ENCODE results near the gene DSG3.

DNA sequence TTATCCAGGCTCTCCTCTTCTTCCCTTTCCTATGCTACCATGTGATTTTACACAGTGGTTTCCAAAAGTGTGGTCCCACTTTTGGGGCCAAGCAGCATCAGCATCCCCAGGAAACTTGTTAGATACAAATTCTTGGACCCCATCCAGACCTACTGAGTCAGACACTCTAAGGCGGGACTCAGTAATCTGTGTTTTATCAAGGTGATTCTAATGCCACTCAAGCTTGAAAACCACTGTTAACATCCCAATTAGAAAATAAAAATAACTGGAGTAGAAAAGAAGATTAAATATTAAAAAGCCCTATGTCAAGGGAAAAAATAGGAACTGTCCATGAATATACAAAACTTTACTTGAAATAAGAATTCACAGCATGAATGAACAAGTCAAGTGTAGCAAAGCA is 61.2 kb downstream of the DSG3 start:
- TF ChIP-seq, protein P1, sequence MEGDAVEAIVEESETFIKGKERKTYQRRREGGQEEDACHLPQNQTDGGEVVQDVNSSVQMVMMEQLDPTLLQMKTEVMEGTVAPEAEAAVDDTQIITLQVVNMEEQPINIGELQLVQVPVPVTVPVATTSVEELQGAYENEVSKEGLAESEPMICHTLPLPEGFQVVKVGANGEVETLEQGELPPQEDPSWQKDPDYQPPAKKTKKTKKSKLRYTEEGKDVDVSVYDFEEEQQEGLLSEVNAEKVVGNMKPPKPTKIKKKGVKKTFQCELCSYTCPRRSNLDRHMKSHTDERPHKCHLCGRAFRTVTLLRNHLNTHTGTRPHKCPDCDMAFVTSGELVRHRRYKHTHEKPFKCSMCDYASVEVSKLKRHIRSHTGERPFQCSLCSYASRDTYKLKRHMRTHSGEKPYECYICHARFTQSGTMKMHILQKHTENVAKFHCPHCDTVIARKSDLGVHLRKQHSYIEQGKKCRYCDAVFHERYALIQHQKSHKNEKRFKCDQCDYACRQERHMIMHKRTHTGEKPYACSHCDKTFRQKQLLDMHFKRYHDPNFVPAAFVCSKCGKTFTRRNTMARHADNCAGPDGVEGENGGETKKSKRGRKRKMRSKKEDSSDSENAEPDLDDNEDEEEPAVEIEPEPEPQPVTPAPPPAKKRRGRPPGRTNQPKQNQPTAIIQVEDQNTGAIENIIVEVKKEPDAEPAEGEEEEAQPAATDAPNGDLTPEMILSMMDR (IDR thresholded peaks at IDR 0.05), result no peak
- no peak for TF ChIP-seq POLR2A (IDR thresholded peaks at IDR 0.05)
